Thyroid gland (tissue), 4 donors: Measurements from ENCODE around the gene TFF2. TPM values are rescaled to one million over a fixed set of nuclear protein-coding genes. Genes with fewer than 3 reads are reported as not detected.

ENCODE experiments used
- DNase-seq, 2 donors: peaks; one replicate each; pipeline ENCODE4 v3.0.0-alpha.2; 2019
- H3K27ac ChIP-seq, 3 donors: fragments of 200-600 bp; sonication (generic); 1 replicate in 2 of 3; 2 replicates in 1 of 3; pipeline ENCODE4 v1.5.1; 2016 to 2019; ENCODE audit warnings: mild to moderate bottlenecking in 1 of 3, moderate library complexity in 1 of 3
- H3K27me3 ChIP-seq: fragments of 200-600 bp; sonication (generic); one replicate; pipeline ENCODE4 v1.5.1; 2019
- H3K36me3 ChIP-seq, 2 donors: fragments of 200-600 bp; sonication (generic); one replicate each; pipeline ENCODE4 v1.5.1; 2016 to 2019
- H3K4me1 ChIP-seq, 2 donors: fragments of 200-600 bp; sonication (generic); one replicate each; pipeline ENCODE4 v1.5.1; 2017 to 2019
- H3K4me3 ChIP-seq, 3 donors: fragments of 200-600 bp; sonication (generic); replicated peaks in 1 of 3; 1 replicate in 2 of 3; 2 replicates in 1 of 3; pipeline ENCODE4 v1.5.1; 2016; ENCODE audit warnings: mild to moderate bottlenecking in 1 of 3
- H3K9me3 ChIP-seq: fragments of 200-600 bp; sonication (generic); one replicate; pipeline ENCODE4 v1.5.1; 2017
- CTCF ChIP-seq, 6 experiments: fragments of 200-600 bp in 3 of 6; fragments of 450-650 bp in 3 of 6; sonication (generic) in 3 of 6; IDR thresholded peaks; one replicate each; pipeline ENCODE4 v1.5.1; 2016 to 2019; ENCODE audit warnings: antibody characterized with exemption in 6 of 6, mild to moderate bottlenecking in 2 of 6, inconsistent platforms in 1 of 6, moderate library complexity in 1 of 6
- POLR2A ChIP-seq, 2 donors: fragments of 450-650 bp; IDR thresholded peaks; one replicate each; pipeline ENCODE4 v1.6.1; 2017; ENCODE audit warnings: antibody characterized with exemption in 2 of 2, mild to moderate bottlenecking in 2 of 2, moderate library complexity in 1 of 2
- WGBS, 2 donors: methylation state at CpG; one replicate each; pipeline ENCODE4 v1.1.5; 2017; 5-methylcytosine and 5-hydroxymethylcytosine counted together
- intact Hi-C: fragments of 100-400 bp; cut with DNase I; formaldehyde crosslinking; loops from one replicate; pipeline ENCODE4 v1.15.1; 2023
- total RNA-seq, 4 donors: library from RNA; depleted of rRNA; stranded (reverse); fragments of >200 nt; gene quantifications; one replicate each; pipeline ENCODE4 v1.2.3, GENCODE V29; 2016

TFF2 gene
- total RNA-seq, 4 donors from 2014 or later, result 2.5 to 14.3 TPM; not detected in 2

DNA sequence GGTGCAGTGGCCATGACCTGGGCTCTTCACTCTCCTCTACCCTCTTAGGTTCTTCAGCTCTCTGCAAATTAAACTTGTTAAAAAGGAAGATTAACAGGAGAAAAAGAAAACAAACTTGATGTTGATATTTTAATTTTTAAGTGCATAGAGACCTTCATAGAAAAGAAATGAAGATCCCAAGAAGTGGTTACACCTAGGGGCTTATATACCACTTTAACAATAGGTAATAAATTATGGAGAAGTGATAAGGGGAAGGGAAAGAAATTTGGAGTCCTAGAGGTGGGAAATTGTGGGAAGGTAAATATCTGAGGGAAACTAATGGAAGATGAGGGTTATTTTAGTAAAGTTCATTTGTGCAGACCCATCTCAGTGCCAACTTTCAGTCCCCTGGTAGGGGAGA is 19.1 kb downstream of the TFF2 start:
- H3K36me3 ChIP-seq, result no peaks in the 10 kb centered on the region
- H3K9me3 ChIP-seq, result no peaks in the 10 kb centered on the region
- H3K4me1 ChIP-seq, result peaks cover 8 to 9% of the 10 kb centered on the region in 2 donors
- H3K27ac ChIP-seq, result no peak overlapping the region
- H3K27me3 ChIP-seq, result no peaks in the 10 kb centered on the region
- DNase-seq, result no peak
- TF ChIP-seq POLR2A (IDR thresholded peaks at IDR 0.05), result no peak
- no peak for TF ChIP-seq CTCF (IDR thresholded peaks at IDR 0.05)
- H3K4me3 ChIP-seq, result no peak overlapping the region
- intact Hi-C loops, result no loop called here

DNA sequence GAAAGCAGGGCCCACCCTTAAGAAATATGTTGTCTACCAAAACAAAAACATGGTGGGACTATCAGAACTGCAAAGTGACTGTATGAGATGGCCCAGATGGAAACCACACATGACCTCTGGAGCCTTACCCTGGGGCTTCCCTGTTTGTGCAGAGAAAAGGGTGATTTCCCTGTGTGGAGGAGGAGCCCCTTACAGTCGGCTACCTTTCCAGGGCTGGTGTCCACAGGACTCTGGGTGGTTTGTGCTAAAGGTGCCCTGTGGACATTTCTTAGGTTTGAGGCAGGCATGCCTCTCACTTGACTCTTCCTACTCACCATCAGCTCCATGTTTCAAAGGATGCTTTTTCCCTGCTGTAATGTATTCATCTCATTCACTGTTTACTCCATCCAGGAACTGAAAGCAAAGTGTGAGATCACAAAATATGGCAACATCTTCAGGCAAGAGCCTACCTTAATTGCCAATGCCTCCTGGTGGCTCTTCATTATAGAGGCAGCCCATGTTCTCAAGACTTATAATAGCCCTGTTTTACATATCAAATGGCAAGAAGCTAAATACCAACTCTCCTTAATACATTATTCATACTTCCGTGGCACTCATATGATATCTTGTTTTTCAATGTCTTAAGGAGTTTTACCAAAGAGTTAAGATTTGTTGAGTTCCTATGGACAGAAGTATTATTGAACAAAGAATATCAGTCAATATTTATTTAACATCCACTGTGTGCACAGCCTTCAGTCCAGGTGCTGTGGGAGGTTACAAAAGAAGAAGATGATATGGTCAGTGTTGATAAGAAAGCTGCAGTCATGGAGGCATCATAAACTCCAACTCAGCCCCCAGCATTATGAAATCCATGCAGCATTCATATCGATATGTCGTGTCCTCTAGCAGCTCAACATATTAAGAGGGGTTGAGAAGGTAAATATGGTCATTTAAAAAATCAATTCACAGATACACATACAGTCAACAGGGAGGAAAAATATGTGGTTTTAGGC is 20.1 kb downstream of the TFF2 start:
- Histone ChIP-seq H3K4me1 (no peaks in the 10 kb centered on the region), H3K4me3 (no peak overlapping the region), H3K27me3 (no peaks in the 10 kb centered on the region), H3K36me3 (no peaks in the 10 kb centered on the region), H3K9me3 (no peaks in the 10 kb centered on the region), H3K27ac (no peak overlapping the region)
- no peak for TF ChIP-seq POLR2A (IDR thresholded peaks at IDR 0.05)
- TF ChIP-seq CTCF (IDR thresholded peaks at IDR 0.05), result no peak
- 89 to 94% methylated on average over 4 of the region's 4 CpGs for WGBS, 2 donors
- intact Hi-C loops, result no loop called here
- no peak for DNase-seq

- H3K27ac ChIP-seq, result no peak overlapping the region
- H3K36me3 ChIP-seq, result no peaks in the 10 kb centered on the region
- no peaks in the 10 kb centered on the region for H3K9me3 ChIP-seq
- no peaks in the 10 kb centered on the region for H3K4me1 ChIP-seq
- no peaks in the 10 kb centered on the region for H3K27me3 ChIP-seq
- DNase-seq, result no peak
- no peak overlapping the region for H3K4me3 ChIP-seq
- 89 to 91% methylated on average over 6 of the region's 6 CpGs for WGBS, 2 donors
- intact Hi-C loops, result no loop called here
- TF ChIP-seq CTCF (IDR thresholded peaks at IDR 0.05) (no peak), POLR2A (IDR thresholded peaks at IDR 0.05) (no peak)
Measured at GRCh38 chr21:42324896-42325295, 25.9 kb downstream of the TFF2 start.

DNA sequence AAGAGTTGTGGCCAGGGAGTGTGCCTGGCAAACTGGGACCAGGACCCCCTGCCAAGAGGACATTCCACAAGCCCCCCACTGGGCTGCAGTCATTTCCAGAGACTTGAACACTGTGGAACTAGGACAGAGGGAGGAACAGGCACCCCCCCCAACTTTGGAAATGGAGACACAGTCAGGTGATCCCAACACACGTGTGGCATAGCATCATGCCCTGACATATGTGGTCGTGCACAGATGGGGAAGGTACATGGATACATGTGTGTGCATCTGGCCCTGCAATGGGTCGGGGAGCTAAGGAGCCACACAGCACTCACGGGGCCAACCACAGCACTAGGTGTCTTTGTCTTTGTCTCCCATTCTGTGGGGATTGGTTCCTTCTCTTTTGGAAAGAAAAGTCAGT is 28.9 kb downstream of the TFF2 start:
- Histone ChIP-seq H3K9me3 (no peaks in the 10 kb centered on the region), H3K4me1 (peaks cover 0 to 2% of the 10 kb centered on the region in 2 donors), H3K36me3 (no peaks in the 10 kb centered on the region), H3K4me3 (no peak overlapping the region), H3K27me3 (no peaks in the 10 kb centered on the region), H3K27ac (no peak overlapping the region)
- no peak for DNase-seq
- 84 to 96% methylated on average over 4 of the region's 4 CpGs for WGBS, 2 donors
- TF ChIP-seq POLR2A (IDR thresholded peaks at IDR 0.05) (no peak), CTCF (IDR thresholded peaks at IDR 0.05) (no peak)
- intact Hi-C loops, result no loop called here

DNA sequence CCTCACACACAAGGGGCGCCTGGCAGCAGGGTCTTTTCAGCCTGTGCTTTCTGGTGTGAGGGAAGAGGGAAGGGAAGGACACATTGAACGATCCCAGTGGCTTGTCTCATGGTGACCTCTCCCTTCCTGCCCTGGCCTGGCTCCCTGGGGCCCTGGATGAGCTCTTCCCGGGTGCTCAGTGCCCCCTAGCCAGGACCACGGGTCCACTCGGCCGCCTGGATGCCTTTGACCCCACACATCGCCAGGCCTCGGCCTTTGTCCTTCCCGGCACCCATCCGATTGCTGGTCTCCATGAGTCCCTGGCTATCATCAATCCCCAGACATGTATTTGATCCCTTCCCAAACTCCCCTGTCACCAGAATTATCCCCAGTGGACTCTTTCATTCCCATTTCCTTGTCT is 29.6 kb downstream of the TFF2 start:
- DNase-seq, result no peak
- Histone ChIP-seq H3K4me3 (no peak overlapping the region), H3K27me3 (no peaks in the 10 kb centered on the region), H3K4me1 (peaks cover 4 to 8% of the 10 kb centered on the region in 2 donors), H3K9me3 (no peaks in the 10 kb centered on the region), H3K36me3 (no peaks in the 10 kb centered on the region), H3K27ac (no peak overlapping the region)
- intact Hi-C loops, result no loop called here
- WGBS, 2 donors, result 83 to 97% methylated on average over 9 to 10 of the region's 10 CpGs
- TF ChIP-seq POLR2A (IDR thresholded peaks at IDR 0.05) (no peak), CTCF (IDR thresholded peaks at IDR 0.05) (no peak)
